ENCODE data around the gene REX1BD. TPM values are rescaled to one million over a fixed set of nuclear protein-coding genes. Genes with fewer than 3 reads are reported as not detected.

The REX1BD gene
- total RNA-seq, 1 donor from 2014 or later = 54.1 TPM

- TF ChIP-seq CTCF (IDR thresholded peaks at IDR 0.05) = peak; percentile 5
- Mint-ChIP-seq H3K9me3 (ENCODE audit: low read depth) (no peaks in the 10 kb centered on the region), H3K4me3 (ENCODE audit: unreplicated experiment) (peak within 1 kb of the TSS; percentile 88), H3K36me3 (ENCODE audit: low read depth) (peaks cover 21% of the 10 kb centered on the region), H3K27ac (ENCODE audit: unreplicated experiment) (peak within 1 kb of the TSS; percentile 97), H3K27me3 (ENCODE audit: low read depth) (no peaks in the 10 kb centered on the region), H3K4me1 (ENCODE audit: low read depth) (peaks cover 24% of the 10 kb centered on the region)
- DNase-seq (ENCODE audit: low spot score) = peak; percentile 99
These were observed 16.8 kb upstream of the REX1BD start, which contains the start of gene UBA52 for GRCh38 chr19:18571564-18572344. TSS of gene UBA52 (plus strand) at chr19:18571857. CDS start at chr19:18573301, 1,444 bp downstream.

GRCh38 chr19:18574691-18575291 is 13.8 kb upstream of the REX1BD start:
- TF ChIP-seq CTCF (IDR thresholded peaks at IDR 0.05) = no peak
- Mint-ChIP-seq H3K36me3 (ENCODE audit: low read depth) (peaks cover 25% of the 10 kb centered on the region), H3K4me1 (ENCODE audit: low read depth) (peaks cover 24% of the 10 kb centered on the region), H3K27me3 (ENCODE audit: low read depth) (no peaks in the 10 kb centered on the region), H3K9me3 (ENCODE audit: low read depth) (no peaks in the 10 kb centered on the region), H3K27ac (ENCODE audit: unreplicated experiment) (no peak overlapping the region), H3K4me3 (ENCODE audit: unreplicated experiment) (no peak overlapping the region)
- no peak for DNase-seq (ENCODE audit: low spot score)

- Mint-ChIP-seq H3K36me3 (ENCODE audit: low read depth) (peaks cover 25% of the 10 kb centered on the region), H3K4me1 (ENCODE audit: low read depth) (peaks cover 21% of the 10 kb centered on the region), H3K9me3 (ENCODE audit: low read depth) (no peaks in the 10 kb centered on the region), H3K4me3 (ENCODE audit: unreplicated experiment) (no peak overlapping the region), H3K27ac (ENCODE audit: unreplicated experiment) (no peak overlapping the region), H3K27me3 (ENCODE audit: low read depth) (no peaks in the 10 kb centered on the region)
- TF ChIP-seq CTCF (IDR thresholded peaks at IDR 0.05) = no peak
- no peak for DNase-seq (ENCODE audit: low spot score)
These were observed 12.2 kb upstream of the REX1BD start for GRCh38 chr19:18576383-18576782.

- Mint-ChIP-seq H3K4me3 (ENCODE audit: unreplicated experiment) (no peak overlapping the region), H3K36me3 (ENCODE audit: low read depth) (peaks cover 25% of the 10 kb centered on the region), H3K4me1 (ENCODE audit: low read depth) (peaks cover 13% of the 10 kb centered on the region), H3K27me3 (ENCODE audit: low read depth) (no peaks in the 10 kb centered on the region), H3K27ac (ENCODE audit: unreplicated experiment) (no peak overlapping the region), H3K9me3 (ENCODE audit: low read depth) (no peaks in the 10 kb centered on the region)
- DNase-seq (ENCODE audit: low spot score) = no peak
- TF ChIP-seq CTCF (IDR thresholded peaks at IDR 0.05) = no peak
These were observed 11.2 kb upstream of the REX1BD start for GRCh38 chr19:18577365-18577914.

- Mint-ChIP-seq H3K4me3 (ENCODE audit: unreplicated experiment) (no peak overlapping the region), H3K27ac (ENCODE audit: unreplicated experiment) (no peak overlapping the region), H3K9me3 (ENCODE audit: low read depth) (no peaks in the 10 kb centered on the region), H3K36me3 (ENCODE audit: low read depth) (peaks cover 13% of the 10 kb centered on the region), H3K27me3 (ENCODE audit: low read depth) (no peaks in the 10 kb centered on the region), H3K4me1 (ENCODE audit: low read depth) (no peaks in the 10 kb centered on the region)
- DNase-seq (ENCODE audit: low spot score) = no peak
- TF ChIP-seq CTCF (IDR thresholded peaks at IDR 0.05) = no peak
These were observed 8.3 kb upstream of the REX1BD start for GRCh38 chr19:18580311-18580710.
